SK-MEL-5 (cell line): ENCODE results near the gene FRMD4B. TPM values are rescaled to one million over a fixed set of nuclear protein-coding genes. Genes with fewer than 3 reads are reported as not detected.
"Not testable (repeated sequence)": the region's sequence is repeated elsewhere in the genome, so short reads cannot be mapped to it uniquely, and the experiment has no call there.

Source experiments
- DNase-seq: peaks from one replicate; pipeline ENCODE4 v3.0.0-alpha.2; 2016; ENCODE audit warnings: low read depth, low spot score
- in situ Hi-C: cut with HindIII; loops from 2 replicates; pipeline ENCODE4 v1.10.0; 2016; ENCODE audit warnings: low sequenced_read_pairs, high pct_unique_total_duplicates, low pct_unique_long_range_greater_than_20kb
- total RNA-seq: library from RNA; depleted of rRNA; stranded (reverse); fragments of >200 nt; shearing (Covaris generic); gene quantifications from 2 replicates; pipeline ENCODE4 v1.2.3, GENCODE V29; 2014

FRMD4B gene
- total RNA-seq, 1 experiment from 2014 or later = 31.4 TPM

DNA sequence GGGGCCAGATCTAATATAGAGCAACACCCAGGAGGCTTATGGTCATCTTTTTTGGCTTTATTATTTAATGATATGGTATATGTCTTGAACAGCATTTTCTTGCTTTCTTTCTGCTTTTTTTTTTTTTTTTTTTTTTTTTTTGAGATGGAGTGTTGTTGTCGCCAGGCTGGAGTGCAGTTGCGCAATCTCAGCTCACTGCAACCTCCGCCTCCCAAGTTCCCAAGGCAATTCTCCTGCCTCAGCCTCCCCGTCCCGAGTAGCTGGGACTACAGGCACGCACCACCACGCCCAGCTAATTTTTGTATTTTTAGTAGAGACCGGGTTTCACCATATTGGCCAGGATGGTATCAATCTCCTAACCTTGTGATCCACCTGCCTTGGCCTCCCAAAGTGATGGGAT, 108.5 kb downstream of the FRMD4B start:
- in situ Hi-C loops, DNase-seq: not testable (repeated sequence)

DNA sequence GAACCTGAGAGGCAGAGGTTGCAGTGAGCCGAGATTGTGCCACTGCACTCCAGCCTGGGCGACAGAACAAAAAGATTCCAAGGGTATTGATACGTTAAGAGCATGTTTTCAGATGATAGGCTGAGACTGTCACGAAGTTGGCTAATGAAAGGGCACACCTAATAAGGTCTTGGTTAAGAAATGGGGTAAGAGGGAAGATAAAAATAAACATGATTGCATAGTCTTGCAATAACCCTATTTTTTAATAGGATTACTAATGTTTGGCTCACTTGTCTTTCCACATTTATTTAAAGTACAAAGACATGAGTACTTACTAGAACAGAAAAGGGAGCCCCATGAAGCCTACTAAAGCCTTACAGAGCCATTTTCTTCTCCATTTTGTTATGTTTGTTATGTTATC, 109.0 kb downstream of the FRMD4B start:
- no peak for DNase-seq
- in situ Hi-C loops = no loop called here

DNA sequence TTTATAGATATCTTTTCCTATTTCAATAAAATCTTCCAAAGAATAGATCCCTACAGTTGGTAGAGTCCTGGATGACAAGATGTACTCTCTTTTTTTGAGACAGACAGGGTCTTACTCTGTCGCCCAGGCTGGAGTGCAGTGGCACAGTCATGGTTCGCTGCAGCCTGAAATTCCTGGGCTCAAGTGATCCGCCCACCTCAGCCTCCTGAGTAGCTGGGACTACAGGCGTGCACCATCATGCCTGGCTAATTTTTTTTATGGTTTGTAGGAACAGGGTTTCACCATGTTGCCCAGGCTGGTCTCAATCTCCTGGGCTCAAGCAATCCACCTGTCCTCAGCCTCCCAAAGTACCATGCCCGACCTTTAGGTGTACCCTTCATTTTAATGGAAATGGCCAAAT, 109.7 kb downstream of the FRMD4B start:
- DNase-seq, in situ Hi-C loops: not testable (repeated sequence)

DNA sequence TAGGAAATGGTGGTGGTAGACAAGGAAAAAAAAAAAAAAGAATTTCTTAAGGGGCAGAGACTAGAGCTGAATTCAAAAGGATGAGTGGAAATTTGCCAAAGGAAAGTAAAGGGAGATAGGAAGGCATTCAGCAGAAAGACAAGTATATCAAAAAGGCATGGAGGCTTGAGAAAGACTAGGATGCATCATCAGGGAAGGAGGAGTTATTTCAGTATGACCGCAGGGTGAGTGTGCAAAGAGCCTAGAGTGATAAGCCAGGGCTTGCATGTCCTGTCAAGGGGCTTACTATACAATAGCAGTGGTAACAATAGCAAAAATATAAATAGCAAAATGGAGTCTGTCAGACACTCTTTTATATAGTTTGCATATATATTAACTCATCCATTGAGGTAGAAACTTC, 112.0 kb downstream of the FRMD4B start:
- in situ Hi-C loops = no loop called here
- no peak for DNase-seq

DNA sequence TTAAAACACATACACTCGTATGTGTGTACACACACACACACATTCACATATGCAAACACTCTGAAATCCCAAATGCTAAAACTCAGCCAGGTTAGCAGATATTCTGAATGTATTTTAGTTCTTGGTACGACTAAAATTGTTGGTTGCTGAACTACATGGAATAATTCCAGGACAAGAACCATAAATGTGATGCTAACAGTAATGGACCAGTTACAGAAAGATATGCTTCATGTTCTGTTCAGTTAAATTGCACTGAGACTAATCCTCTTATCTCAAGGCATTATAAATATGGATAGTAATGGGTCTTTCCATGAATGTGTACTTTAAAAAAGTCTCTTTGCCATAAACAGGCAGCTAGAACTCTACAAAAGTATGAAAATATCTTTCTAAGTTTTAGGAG, 113.3 kb downstream of the FRMD4B start:
- in situ Hi-C loops = no loop called here

DNA sequence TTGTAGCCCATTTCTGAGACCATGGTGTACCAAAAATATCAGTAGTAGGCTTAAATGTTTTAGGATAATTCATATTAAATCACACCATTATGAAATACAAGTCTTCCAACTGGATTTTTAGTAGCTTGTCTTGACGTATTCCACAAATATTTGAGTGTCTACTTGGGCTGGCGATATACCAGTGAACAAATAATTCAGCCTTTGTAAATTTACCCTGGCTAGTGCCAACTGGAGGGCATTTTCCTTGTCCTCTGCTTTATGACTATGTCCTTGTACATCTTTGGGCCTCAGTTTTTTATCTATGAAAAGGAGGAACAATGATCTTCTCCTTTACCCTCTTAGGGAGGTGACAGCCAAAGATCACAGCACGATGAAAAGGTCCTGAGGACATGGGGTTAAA, 114.8 kb downstream of the FRMD4B start:
- in situ Hi-C loops = no loop called here
- DNase-seq = no peak

More for the DNA sequence above, 113.3 kb downstream of the FRMD4B start:
- DNase-seq = no peak

DNA sequence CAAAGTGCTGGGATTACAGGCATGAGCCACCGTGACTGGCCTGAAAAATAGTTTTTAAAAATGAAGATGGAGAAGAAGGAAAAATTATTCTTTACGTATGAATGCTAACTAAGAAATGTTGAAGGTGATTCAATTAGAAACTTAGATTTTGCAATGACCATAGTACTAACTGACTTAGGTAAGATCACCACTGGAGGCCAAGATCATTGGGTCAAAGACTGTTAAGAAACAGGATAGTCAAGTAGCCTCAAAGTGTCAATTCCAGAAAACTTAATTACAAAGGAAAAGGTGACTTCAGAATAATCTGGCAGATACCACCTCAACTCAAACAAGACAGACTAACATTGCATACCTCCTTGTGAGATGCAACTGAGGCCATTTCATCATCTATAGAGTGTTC, 119.3 kb downstream of the FRMD4B start:
- in situ Hi-C loops = no loop called here
- no peak for DNase-seq

DNA sequence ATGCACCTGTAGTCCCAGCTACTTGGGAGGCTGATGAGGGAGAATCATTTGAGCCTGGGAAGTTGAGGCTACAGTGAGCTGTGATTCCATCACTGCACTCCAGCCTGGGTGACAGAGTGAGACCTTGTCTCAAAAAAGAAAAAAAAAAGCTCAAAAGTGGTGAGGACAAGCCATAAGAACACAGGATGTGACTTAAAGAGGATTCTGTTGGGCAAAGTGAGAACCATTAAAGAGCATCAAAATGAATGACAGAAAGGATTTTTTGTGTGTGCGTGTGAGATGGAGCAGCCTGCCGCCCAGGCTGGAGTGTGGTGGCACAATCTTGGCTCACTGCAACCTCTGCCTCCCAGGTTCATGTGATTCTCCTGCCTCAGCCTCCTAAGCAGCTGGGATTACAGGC, 119.8 kb downstream of the FRMD4B start:
- DNase-seq, in situ Hi-C loops: not testable (repeated sequence)

DNA sequence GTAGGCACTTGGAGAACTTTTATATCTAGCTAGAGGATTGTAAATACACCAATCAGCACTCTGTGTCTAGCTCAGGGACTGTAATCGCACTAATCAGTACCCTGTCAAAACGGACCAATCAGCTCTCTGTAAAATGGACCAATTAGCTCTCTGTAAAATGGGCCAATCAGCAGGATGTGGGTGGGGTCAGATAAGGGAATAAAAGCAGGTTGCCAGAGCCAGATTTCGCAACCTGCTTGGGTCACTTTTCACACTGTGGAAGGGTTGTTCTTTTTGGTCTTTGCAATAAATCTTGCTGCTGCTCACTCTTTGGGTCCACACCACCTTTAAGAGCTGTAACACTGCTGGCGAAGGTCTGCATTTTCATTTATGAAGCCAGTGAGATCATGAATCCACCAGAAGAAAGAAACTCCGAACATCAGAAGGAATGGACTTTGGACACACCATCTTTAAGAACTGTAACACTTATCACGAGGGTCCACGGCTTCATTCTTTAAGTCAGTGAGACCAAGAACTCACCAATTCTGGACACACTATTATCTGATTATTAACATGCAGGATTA, 125.0 kb downstream of the FRMD4B start:
- in situ Hi-C loops, DNase-seq: not testable (repeated sequence)

DNA sequence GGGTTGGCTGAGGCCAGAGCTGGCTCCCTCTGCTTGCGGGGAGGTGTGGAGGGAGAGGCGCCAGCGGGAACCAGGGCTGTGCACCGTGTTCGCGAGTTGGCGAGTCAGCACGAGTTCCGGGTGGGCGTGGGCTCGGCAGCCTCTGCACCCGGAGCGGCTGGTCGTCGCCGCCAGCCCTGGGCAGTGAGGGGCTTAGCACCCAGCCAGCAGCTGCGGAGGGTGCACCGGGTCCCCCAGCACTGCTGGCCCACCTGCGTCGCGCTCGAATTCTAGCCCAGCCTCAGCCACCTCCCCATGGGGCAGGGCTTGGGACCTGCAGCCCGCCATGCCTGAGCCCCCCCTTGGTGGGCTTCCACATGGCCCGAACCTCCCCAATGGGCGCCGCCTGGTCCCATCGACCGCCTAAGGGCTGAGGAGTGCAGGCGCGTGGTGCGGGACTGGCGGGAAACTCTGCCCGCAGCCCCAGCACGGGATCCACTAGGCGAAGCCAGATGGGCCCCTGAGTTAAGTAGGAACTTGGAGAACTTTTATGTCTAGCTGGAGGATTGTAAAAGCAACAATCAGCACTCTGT, 125.6 kb downstream of the FRMD4B start:
- DNase-seq = no peak
- in situ Hi-C loops = no loop called here

DNA sequence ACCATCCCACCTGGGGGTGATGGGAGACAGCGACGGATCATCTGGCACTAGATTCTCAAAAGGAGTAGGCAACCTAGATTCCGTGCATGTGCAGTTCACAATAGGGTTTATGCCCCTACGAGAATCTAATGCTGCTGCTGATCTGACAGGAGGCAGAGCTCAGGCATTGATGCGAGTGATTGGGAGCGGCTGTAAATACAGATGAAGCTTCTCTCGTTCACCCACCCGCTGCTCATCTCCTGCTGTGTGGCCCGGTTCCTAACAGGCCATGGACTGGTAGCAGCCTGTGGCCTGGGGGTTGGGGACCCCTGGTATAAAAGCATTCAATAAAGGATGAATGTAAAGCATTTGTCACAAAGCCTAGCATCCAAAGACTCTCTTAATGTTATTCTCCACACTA, 126.8 kb downstream of the FRMD4B start:
- in situ Hi-C loops = no loop called here
- DNase-seq = no peak

DNA sequence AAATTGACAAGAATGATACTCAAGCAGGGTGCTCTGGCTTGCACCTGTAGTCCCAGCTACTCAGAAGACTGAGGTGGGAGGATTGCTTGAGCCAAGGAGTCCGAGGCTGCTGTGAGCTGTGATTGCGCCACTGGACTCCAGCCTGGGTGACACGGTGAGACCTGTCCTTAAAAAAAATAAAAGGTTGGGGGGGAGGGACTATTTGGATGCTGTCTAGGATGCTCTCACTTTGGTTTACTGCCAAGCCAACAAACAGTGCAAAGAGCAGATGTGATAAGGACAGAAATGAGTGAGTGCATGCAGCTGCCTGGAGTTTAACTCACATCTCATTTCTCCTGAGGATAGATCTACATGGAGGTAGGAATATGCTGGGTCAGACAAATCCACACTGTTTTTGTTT, 130.0 kb downstream of the FRMD4B start:
- in situ Hi-C loops = no loop called here
- DNase-seq = no peak

DNA sequence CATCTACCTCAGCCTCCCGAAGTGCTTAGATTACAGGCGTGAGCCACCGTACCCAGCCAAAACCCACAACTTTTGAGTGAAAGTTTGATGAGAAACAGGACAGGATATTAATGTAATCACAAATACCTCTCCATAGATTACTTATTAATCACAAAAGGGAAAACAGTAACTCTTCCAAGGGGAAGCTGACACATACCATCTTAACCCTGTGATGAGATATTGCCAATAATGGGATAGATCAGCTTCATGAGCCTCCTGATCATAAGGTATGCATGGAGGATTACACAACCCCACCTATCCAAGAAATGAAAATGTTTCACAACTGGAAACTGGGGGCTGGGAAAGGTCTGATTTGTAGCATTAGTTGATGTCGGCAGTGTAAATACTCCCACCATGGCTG, 131.5 kb downstream of the FRMD4B start:
- in situ Hi-C loops = no loop called here
- no peak for DNase-seq

DNA sequence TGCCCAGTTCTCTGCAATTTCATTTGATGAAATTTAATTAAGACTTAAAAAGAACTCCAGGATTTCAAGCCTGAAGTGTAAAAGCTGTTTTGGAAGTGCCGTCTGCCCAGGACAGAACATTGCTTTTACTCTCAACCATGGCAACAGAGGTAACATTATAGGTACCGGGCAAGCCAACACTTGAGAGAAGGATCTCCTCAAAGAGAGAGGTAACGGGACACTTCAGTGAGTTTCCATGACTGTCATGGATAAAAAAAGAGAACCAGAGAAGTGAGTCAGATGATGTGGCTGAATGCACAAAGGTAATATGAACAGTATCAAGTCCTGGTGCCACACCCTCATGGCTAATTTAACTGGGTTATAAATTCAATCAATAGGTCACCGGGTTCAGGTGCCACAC, 133.3 kb downstream of the FRMD4B start:
- in situ Hi-C loops = no loop called here
- no peak for DNase-seq

DNA sequence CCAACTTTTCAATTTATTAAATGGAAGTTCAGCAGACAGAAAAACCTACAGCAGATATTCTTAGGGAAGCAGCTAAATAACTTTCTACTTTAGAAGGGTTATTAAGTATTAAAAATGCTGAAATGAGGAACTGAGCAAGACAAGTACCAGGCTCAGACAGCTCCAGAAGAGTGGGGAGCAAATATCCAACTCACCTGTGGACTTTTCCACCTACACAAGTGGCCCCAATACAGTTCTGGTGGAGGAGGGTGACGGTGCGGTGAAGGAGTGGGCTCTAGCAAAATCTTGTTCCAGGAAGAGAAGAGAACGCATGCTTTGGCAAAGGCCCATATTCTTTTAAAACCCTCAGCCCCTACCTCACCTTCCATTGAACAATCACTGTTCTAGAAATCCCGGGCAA, 133.7 kb downstream of the FRMD4B start:
- DNase-seq = no peak
- in situ Hi-C loops = no loop called here

DNA sequence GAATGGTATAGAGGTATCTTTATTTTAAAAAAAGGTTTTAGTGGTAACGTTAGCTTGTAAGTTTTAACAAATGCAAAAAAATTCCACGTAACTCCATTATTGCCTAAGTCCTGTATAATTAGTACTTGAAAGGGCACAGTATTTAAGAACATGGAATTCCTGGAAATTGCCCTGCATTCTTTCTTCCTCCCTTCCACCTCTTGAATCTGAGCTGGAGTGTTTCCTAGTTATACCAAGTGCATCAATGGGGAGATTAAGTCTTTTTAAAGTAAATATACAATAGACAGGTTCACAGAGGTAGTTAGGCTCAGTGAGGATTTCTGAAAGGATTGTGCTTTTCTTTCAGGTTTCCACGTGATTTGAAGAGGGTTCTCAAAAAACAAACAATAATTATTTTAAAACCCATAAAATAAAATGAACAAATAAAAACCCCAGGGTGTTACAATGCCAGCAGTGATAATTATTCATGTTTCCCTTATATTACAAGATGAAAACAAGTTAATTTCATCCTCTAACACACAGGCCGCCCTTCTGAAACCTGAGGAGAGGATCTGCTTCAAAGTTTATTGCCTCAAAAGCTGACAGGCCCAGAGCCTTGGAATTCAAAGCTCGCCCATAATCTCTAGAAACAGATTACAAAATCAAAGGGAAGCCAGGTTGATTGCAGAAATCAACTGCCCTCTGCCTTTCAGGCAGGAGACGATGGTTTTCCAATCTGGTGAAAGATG, 134.6 kb downstream of the FRMD4B start:
- in situ Hi-C loops = no loop called here

DNA sequence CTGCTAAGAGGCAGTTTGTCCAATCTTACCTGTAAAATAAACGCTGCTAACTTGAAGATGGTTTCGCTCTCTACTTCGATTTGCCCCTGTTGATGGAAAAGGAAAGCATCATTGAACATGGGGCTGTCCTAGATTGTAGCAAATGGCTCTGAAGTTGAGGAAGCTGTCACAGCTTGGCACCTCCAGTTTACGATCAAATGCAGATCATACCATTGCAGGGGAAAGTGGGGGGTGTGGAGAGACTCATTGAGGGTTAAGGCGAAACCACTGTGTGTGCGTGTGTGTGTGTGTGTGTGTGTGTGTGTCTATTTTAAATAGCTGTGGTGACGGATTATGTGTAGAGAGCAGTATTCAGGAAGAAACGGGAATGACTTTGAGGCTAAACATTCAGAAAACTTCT, 135.9 kb downstream of the FRMD4B start:
- in situ Hi-C loops = no loop called here
- no peak for DNase-seq

More for the DNA sequence above, 134.6 kb downstream of the FRMD4B start:
- DNase-seq = no peak

DNA sequence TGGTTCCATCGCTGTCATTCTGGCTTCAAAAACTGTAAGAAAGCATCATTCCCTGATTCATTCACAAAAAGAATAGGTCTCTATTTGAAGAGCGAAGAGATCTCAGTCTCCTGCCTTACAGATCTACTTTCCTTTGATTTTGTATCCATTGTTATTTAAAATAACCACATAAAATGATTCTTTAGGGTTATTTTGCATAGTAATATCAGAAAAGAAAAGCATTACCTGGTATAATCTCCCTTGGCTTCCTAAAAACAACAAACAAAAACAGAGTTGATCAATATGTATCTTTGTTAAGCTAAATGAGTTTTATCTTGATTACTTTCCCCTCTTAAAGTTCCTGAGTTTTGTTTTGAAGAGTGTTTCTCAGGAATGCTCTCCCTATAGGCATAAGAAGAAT, 136.9 kb downstream of the FRMD4B start:
- no peak for DNase-seq
- in situ Hi-C loops = no loop called here

DNA sequence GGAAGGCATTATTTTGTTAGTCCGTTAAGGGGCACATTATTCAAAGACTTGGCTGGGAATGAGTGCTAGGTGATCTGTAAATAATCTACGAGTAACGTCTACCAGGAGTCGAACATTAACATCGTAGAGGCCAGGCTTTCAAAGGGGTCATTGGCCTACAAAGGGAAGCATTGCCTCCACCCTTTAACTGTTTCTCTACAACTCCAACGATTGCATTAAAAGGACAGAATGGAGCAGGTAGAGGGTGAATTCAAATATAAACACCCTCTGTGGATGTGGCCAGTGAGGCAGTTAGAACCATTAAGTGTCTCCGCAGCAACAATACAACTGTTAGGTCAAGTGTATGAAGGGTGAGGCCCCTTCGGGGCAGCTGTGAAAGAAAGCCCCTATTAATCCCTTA, 137.5 kb downstream of the FRMD4B start:
- no peak for DNase-seq
- in situ Hi-C loops = no loop called here
